CD4-positive, alpha-beta T cell treated with Interferon alpha-2 for 1 hour (primary cell): Measurements from ENCODE around the gene APLF.

Experiments used
- DNase-seq, 2 donors: peaks; one replicate each; pipeline ENCODE4 v3.0.0-alpha.2; 2020 to 2022

APLF gene, protein sequence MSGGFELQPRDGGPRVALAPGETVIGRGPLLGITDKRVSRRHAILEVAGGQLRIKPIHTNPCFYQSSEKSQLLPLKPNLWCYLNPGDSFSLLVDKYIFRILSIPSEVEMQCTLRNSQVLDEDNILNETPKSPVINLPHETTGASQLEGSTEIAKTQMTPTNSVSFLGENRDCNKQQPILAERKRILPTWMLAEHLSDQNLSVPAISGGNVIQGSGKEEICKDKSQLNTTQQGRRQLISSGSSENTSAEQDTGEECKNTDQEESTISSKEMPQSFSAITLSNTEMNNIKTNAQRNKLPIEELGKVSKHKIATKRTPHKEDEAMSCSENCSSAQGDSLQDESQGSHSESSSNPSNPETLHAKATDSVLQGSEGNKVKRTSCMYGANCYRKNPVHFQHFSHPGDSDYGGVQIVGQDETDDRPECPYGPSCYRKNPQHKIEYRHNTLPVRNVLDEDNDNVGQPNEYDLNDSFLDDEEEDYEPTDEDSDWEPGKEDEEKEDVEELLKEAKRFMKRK

DNA sequence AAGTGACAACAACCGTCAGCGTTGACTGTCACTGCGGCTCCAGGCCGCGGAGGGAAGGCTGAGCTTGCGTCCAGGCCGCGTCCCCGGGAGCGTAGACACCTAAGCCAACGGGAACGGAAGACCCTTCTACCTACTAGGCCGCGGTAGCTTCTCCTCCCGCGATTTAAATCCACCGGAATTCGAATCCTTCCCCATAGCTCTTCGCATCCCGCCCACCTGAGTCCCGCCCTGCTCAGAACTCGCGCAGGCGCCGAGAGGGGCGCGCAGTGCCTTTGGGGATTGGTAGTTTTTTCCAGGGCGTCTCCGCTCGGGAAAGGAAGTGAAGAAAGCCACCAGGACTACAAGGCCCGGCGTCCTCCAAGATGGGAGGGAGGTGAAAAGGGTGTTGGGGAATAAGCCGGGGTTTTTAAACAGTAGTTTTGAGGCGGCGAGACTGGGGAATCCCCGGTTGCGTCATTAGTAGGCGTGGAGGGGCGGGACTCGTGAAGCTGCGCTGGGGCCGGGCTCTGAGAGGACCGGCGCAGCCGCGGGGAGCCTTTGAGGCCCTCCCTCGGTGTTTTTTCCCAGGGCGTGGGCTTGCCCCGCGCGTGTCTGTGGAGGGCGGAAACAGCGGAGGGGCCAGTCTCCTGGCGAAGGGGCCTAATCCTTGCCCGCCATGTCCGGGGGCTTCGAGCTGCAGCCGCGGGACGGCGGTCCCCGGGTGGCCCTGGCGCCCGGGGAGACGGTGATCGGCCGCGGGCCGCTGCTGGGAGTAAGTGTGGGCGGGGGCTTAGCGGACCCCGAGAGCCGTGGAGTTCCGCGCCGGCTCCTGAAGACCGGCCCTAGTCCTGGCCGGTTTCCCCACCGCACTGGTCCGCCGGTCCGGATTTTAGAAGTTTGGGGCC lies at the start of gene APLF, which contains the start of gene FBXO48:
Gene APLF, plus strand, starts transcription at position 509 of the 884 bp plus-strand sequence. Its CDS starts 147 bp downstream, at position 656.
Gene FBXO48, minus strand, starts transcription at position 218 of the 884 bp plus-strand sequence. CDS start 2,149 bp downstream, outside the sequence.
- peak; percentile 99 for DNase-seq

DNA sequence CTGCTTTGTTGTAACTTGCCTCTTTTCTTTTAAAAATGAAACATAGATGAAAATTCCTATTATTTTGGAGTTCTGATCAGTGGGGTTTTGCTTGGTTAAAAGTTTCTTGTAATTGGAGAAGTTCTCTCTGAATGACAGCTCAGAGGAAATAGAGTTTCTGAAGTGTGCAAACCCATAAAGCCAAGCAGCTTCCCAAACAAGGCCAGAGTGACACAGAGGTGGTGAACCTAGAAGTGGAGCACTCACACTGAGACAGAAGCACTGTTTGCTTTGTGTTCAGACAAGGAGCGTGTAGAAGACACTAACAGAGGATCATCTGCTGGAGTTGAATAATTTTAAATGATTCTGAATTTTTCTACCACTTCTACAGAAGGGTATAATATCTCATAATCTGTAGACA lies 49.5 kb upstream of the APLF start:
- DNase-seq, result no peak

DNA sequence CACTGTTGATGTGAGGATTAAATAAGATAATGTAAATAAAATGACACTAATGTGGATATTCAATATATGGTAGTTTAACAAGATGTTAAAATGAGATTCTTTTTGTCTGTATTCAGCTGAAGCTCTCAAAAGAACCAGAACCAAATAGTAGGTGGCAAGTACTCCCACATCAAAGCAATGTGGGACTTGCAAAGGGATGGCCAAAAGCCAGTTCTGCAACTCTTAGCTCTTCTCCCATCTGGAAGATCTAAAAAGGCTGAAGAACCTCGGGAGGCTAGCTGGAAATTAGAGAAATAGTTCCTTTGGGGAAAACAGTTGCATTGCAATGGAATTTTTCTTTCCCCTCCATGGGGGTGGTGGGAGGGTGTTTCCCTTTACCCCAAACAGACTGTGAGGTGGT lies 49.0 kb upstream of the APLF start:
- DNase-seq, result no peak

DNA sequence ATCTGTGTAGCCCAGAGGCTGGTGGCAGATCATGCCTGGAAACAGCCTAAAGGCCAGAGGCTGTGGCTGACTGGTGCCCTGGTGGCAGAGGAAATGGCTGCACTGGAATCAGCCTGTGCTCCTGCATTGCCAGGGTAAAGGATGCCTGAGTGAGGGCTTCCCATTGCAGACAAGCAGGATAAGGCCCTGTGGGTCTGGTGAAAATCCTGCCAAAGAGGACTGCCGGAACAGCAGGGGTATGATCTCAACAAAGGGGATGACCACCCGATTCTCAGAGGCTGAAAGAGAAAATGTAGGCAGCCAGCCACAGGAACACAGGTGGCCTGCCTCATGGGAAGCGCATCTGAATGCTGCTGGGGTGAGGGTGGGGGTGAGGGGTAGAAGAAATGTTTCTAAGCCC lies 48.5 kb upstream of the APLF start:
- no peak for DNase-seq

DNA sequence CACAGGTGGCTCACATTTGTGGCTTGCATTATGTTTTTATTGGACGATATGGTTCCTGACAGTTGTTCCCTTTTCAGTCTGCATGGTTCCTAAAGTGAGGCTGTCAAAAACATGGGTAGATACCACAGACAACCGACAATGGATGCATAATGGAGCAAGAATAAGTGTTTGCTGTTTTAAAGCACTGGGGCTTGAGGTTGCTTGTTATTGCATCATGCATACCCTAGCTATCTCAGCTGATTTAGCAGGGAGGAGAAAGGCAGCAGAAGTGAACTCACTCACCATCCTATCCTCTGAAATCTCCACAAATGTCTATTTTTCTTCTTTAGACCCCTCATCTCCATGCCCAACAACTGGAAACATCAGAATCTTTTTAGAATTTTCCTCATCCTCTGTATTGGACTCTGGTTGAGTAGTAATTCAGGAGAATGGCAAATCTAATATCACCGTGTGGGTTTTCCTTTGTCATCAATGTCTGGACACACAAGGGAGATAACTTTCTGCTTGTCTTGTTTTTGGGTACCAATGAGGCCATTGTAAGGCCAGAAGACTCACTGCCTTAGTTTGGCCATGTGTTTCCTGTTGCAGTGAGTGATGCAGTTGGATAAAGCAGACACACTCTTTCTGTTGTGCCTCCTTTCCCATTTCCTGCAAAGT lies 47.0 kb upstream of the APLF start:
- no peak for DNase-seq

DNA sequence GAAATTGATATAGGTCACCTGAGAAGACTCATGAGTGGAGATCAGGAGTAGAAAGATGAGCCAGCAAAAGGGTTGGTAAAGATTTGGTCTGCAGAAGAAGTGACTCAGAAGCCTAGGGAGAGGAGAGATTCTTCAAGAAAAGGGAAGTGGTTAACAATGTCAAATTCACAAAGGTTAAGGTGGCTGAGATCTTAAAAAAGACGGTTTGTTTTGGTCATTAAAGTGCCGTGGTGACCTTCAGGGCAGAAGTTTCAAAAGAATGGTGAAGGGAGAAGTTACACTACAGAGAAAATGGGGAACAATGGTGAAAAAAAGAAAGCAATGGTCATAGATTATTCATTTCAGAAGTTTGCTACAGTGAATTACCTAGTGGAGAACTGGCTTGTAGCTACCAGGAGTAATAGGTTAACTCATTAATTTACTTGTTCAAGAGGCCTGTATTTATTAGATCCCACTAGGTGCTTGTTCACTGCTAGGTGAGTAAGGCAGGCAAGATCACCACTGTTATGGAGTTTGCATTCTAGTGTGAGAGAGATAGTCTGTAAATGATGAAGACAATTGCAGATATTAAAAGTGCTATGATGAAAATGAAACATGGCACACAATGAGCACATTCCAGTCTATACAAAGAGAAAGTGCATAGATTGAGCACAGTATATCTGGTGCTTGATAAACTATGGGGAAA lies 43.3 kb upstream of the APLF start:
- peak in 1 of 2 donors; percentile 41 for DNase-seq

DNA sequence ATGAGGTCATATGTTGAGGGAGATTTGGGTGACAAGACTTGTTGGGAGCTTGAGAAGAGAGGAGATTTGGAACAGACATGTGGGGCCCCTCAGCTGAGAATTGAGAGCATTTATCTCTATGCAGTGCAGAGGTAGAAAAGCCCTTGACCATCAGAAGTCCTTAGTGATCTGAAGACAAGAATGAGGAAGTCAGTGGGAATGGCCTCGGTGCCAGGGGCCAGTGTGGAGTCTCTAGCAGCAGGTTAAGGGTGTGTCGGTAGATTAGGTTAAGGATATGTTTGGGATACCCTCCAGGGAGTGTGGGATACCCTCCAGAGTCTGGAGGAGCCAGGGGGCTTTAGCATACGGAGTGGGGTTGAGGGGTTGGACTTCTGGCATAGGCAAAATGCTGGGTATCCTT lies 41.9 kb upstream of the APLF start:
- no peak for DNase-seq

DNA sequence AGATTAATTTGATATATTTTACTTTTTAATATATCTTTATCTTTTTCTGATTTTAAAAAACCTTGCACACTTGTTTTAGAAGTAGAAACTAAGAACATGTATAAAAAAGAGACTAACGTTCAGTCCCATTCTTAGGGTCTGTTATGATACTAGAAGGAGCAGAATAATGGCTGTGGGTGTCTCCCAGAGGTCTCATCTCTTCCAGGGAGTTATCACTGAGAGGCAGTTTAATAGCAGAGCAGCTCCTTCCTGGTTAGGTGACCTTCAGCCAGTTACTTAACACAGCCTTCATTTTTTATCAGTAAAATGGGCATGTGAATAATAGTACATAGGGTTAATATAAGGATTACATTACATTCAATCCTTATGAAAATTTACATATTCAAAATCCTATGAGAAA lies 40.9 kb upstream of the APLF start:
- DNase-seq, result no peak

DNA sequence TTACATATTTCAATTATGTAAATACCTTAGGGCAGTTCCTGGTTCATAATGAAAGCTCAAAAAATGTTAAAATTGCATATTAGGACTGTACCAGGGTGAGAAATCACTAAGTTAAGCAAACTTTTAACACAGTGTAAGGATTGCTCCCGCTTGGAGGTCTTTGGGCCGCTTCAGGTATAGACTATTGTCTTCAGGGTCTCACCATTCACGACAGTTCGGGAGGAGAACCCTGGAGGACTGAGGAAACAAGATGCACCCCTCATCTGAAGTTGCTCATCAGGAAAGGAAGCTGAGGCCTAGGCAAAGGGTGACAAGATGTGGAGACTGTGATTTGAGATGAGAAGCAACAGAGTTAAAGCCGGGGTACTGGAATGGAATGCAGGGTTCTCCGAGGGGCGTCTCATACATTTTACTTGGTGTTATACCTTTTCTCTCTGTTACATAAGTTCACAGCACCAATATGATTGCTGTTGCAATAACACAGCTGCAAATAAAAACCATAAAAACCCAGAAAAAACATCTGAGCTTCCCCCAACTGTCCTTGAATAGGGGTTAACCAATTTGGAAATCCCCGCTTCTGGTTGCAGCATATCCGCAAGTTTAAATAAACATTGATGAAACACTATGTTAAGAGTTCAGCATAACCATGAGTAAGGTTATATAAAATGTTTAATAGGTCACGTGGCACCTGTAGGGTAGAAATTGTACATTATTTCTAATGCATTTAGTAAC lies 40.4 kb upstream of the APLF start:
- DNase-seq, result peak; percentile 35 to 71

DNA sequence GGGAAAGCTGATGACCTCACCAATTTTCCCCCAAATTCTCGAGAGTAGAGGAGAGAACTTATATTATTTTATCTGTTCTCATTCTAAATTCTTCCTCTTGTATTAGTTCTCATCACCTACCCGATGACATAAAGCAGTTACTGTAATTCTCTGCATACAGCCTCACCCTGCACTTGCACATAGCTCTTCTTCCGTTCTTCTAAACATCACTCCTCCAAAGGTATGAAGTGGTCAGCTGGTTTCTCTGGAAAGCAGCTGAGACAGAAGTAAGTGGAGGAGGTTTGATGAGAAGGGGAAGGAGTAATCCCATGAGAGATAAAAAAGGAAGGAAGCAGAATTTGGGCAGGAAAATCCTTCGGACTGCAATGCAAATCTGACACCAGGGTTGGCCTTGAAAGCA lies 39.3 kb upstream of the APLF start:
- no peak for DNase-seq

DNA sequence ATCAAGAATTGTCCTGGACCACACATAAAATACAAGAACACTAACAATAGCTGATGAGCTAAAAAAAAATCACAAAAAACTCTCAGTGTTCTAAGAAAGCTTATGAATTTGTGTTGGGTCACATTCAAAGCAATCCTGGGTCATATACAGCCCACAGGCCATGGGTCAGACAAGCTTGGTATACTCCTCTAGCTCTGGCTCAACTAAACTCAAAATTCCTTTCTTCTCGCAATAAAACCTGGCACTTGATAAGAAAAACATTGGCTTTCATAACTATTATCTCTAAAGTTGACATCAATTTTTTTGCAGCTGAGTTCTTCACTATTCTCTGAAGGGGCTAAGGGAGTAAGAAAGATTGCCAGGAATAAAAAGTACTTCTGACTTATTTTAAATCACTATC lies 38.6 kb upstream of the APLF start:
- no peak for DNase-seq

DNA sequence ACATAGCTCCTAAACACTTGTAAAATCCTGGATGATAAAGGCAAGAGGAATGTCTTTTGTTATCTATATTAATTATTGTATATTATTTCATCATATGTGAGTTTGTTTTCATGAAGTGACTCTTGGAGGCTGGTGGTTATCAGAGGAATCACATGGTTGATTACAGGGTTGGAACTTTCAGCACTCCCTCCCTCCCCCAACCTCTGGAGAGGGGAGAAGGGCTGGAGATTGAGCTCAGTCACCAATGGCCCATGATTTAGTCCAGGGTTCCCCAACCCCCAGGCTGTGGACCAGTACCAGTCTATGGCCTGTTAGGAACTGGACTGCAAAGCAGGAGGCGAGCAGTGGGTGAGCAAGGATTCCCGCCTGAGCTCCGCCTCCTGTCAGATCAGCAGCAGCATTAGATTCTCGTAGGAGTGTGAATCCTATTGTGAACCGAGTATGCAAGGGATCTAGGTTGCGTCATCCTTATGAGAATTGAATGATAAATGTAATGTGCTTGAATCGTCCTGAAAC lies 38.0 kb upstream of the APLF start:
- no peak for DNase-seq

DNA sequence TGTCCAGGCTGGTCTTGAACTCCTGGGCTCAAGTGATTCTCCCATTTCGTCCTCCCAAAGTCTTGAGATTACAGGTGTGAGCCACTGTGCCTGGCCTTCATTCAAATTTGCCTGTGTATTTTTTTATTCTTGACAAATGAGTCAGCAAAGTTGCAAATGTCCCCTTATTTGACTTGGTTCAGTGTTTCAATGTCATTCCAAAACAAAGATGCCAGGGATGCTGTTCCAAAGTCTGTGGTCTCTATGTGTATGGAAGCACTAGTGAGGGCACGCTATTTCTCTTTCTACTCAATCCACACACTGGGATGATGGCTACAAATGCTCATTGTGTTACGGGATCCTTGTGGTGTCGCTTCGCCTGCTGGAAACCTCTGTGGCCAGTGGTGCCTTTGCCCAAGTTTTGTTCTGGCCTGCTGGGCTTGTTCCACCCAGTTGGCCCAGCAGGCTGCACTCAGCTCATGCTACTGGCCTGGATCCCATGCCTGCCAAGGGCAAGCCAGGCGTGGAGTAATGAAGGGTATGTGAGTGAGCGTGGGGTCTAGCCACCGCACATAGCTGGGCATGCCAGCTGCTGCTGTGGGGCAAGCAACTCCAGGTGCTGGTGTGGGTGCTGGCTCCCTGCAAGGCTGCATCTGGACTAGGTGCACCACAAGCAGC lies 35.9 kb upstream of the APLF start:
- DNase-seq, result no peak

DNA sequence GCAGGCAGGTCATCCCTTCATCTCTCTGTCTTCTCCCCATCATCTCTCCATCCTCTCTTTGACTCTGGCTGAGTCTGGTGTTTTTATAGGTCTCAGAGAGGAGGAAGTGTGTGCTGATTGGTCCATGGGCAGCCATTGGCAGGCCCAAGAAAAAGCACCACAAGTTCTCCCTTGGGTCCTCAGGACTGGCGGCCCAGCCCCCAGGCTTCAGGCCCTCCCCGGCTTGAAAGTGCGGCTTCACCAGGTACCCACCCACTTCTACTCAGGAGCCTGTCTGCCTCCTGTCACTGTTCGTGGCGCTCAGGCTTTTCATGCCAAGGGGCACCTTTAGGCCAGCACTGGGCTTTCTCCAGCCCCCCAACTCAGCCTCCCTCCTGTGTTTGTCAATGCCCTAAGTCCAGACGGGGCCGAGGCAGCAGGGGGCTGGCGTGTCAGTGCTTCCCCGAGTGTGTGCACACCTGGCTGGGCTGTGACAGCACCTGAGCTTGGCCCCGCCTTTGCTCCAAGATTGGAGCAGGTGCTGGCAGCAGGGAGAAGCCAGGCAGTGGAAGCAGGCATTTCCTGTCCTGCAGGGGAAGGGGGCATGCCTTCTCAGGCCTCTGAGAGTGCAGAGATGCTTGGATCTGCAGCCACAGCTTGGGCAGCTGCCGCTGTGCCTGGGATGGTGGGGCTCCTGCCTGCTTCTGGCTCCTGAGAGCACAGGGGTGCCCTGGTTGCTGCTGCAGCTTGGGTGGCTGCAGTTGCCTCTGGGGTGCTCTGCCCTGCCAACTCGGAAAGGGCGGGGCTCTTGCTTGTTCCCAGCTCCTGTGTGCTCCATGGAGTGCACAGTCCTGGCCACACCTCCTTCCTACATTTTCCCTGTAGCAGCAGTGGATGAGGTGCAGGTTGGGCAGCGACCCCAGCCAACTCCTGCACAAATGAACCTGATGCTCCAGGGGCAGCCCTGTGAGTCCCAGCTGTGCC lies 34.4 kb upstream of the APLF start:
- no peak for DNase-seq

DNA sequence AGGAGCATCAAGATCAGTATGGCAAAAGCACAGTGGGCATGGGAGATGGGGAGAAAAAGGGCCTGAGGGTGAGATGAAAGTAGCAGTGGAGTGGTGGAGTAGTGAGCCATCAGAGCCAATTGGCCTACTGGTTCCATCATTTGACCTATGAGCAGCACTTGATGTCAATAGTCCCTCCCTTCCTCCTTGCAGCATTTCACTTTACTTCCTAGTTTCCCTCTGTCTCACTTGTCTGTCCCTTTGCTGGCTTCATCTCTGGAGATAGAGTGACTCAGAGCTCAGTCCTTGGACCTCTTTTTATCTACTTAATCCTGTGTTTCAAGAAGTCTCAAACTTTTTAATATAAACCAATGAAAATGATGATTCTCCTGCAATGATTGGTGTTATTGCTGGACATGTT lies 32.4 kb upstream of the APLF start:
- DNase-seq, result no peak

DNA sequence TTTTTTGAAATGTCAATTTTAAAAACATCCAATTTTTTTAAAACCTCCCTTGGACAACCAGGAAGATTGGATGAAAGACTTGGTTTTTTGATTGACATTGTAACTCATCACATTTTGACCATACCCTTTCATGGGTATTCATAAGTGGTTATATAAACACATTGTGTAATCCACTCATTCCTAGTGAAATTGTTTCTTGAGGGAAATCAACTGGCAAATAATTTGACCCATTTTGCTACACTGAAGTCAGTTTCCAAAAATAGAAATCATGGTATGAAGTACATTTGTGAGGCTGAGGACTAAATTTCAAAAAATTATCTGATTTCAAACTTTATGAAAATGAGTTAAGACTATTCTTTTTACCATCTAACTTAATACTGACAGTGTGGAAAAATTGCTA lies 31.8 kb upstream of the APLF start:
- no peak for DNase-seq

DNA sequence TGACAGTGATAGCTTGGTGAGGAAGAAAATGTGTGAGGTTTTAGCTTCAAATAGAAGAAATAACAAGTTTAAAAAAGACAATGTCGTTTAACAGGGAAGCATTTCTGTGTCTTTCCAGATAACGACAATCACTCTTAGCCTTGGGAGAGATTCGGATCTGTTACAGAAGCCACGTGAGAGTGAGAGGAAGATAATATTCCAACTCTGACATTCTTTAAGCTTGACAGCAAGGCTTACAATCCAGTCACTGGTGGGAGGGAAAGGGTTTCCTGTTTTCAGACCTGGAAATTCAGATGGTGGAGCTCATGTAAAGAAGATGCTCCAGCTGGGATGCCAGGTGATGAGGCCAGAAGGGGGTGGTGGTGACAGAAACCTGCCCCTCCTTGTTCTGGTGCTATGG lies 31.1 kb upstream of the APLF start:
- DNase-seq, result no peak

DNA sequence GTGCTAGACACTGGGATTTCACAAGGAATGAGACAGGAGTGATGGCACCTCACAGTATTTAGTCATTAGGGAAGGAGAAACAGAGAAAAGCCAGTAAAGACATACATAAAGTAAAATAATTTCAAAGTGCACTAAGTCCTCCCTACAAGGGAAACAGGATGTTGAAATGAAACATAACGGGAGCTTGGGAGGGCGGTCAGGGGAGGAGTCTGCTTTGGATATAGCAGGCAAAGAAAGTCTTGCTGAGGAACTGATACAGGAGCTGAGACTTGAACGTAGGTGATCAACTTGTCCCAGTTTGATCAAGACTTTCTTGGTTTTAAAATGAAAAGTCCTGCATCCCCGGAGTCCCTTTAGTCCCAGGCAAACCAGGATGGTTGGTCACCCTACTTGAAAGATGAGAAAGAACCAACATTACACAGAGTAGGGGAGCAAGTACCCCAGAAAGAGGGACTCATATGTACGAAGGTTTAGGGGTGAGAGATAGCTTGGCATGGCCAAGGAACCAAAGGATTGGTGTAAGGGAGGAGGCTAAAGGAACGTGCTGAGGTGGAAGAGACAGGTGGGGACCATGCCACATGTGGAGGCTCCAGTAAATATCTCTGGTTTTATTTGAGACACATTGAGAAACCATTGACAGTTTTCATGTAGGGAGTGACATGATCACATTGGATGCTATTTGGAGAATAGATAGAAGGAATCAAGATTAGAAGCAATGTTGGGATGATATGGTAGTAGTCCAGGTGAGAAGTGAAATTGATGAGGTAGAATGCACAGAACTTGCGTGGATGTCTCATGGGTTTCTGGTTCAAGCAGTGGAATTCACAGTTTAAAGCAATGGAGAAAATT lies 28.7 kb upstream of the APLF start:
- no peak for DNase-seq
